GM19043 (cell line): ENCODE data around the gene ERAP2.

ENCODE experiments used
- ATAC-seq: cut with Tn5 transposase; IDR thresholded peaks from one replicate; pipeline ENCODE4 v1.9.1; 2021; ENCODE audit warnings: low read depth; ENCODE audit not compliant: unreplicated experiment

Gene ERAP2

DNA sequence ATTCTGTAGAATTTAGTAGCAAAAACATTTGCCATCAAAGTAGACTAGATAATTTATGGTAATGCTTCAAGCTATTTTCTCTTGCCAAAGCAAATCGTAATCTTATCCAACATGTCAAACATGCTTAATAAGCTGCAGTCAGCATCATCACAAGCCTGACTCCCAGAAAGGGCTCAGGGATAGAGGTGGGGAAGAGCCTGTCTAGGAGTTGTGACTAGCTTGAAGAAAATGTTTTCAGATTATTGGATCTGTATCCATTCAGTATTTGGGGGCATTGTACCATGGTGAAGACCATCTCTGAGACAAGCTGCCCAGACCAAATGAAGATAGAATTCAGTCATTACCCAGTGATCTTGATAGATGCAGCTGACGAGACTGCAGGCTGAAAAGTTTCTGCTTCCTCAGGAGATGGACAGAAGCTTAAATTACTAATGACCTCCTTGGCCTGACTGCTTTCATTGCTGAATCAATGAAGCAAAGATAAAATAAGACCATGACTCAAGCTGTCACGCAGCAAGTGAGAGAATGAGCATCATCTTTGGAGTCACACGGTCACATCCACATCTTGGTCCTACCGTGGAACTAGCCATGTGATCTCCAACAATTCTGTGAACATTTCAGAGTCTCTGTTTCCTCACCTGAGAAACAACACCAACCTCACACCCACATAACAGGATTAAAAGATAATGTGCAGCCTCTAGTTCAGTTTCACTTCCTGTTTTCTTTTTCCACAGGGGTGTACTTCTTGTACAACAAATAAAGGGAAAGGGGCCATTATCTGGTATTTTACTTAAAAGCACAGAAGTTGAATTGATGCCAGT, 9.4 kb downstream of the ERAP2 start:
- peak; percentile 90 for ATAC-seq

DNA sequence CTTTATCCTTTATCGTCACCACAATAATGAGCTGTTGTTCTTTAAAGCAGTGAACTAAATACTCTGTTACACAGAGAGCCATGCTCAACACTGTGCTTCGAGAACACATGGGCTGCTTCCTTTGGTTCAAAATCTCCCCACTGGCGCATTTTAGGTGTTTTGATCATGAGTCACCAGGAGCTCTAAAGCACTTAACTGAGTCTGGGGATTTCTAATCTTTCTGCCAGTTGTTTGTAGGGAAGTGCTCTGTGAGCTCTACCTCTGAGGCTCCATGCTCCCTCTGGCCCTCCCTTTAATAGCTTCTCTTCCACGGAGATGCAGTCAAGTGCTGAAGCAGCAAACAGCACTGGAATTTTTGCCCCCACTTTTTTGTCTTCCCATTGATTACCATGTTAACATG, 17.0 kb downstream of the ERAP2 start:
- no peak for ATAC-seq

DNA sequence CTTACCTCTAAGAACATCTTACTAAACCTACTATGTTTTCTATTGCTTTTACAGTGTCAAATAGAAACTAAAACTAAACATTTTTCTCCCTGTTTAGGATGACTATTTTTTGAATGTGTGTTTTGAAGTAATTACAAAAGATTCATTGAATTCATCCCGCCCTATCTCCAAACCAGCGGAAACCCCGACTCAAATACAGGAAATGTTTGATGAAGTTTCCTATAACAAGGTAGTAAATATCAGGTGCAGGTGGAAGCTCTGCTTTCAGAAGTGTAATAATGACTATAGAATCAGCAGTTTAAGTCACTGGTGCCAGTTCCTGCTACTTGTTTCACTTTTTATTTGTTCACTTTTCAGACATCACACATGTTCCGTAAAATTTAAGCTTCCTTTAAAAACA, 20.0 kb downstream of the ERAP2 start:
- peak; percentile 85 for ATAC-seq

GRCh38 chr5:96896806-96897205, 20.5 kb downstream of the ERAP2 start:
- peak; percentile 92 for ATAC-seq

DNA sequence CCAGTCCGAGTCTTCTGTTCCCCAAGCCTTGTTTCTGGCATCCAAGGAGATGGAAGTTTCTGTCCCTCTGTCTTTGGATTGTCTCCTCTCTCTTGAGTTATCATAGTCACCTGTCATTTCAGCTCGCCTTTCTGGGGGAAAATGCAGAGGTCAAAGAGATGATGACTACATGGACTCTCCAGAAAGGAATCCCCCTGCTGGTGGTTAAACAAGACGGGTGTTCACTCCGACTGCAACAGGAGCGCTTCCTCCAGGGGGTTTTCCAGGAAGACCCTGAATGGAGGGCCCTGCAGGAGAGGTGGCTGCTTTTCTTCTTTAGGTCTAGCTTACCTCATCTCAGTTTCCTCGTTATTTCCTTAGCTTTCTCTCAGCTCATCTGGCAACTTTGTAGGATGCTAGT, 25.1 kb downstream of the ERAP2 start:
- no peak for ATAC-seq

DNA sequence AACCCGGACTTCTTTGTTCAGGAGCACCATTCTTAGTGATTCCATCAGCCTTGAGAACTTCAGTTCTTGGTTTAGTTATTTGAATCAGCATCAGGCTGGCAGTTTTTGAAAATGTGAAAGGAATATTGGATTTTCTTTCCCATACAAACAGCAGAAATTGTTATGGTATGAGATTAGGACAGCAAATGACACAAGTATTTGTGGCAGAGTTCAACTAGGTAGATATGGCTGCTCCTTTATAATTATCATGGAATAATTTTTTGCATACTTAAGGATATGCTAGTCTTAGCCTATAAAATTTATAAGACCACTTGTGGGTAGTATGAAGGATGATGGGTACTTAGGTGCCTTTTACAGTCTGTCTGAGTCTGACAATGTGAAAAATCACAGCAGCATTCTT, 25.5 kb downstream of the ERAP2 start:
- no peak for ATAC-seq

DNA sequence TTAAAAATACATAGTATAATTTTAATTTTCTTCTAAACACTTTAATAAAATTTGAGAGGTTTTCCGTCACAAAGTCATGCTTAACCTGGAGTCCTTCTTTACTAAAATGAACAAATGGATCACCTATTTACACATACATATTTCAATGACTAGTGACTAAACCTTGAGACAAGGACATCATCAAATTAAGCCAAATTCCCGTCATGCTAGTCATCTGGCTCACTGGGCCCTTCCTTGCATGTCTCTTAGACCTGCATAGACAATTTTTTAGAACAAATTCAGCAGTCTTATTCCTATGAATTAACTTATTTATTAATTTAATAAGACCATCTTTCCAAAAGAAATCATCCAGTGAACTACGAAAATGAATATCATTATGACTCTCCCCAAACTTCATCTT, 26.6 kb downstream of the ERAP2 start:
- no peak for ATAC-seq

DNA sequence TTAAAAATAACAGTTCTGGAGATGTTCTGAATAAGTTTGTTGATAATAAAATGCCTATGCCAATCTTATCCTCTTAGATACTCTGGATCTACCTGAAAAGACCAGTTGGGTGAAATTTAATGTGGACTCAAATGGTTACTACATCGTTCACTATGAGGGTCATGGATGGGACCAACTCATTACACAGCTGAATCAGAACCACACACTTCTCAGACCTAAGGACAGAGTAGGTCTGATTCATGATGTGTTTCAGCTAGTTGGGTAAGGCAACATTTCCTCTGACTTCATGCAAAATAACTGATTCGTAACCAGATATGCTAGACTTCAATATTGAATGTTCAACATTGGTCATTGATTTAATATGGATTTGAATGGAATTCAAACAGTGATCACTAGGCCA, 27.0 kb downstream of the ERAP2 start:
- no peak for ATAC-seq

DNA sequence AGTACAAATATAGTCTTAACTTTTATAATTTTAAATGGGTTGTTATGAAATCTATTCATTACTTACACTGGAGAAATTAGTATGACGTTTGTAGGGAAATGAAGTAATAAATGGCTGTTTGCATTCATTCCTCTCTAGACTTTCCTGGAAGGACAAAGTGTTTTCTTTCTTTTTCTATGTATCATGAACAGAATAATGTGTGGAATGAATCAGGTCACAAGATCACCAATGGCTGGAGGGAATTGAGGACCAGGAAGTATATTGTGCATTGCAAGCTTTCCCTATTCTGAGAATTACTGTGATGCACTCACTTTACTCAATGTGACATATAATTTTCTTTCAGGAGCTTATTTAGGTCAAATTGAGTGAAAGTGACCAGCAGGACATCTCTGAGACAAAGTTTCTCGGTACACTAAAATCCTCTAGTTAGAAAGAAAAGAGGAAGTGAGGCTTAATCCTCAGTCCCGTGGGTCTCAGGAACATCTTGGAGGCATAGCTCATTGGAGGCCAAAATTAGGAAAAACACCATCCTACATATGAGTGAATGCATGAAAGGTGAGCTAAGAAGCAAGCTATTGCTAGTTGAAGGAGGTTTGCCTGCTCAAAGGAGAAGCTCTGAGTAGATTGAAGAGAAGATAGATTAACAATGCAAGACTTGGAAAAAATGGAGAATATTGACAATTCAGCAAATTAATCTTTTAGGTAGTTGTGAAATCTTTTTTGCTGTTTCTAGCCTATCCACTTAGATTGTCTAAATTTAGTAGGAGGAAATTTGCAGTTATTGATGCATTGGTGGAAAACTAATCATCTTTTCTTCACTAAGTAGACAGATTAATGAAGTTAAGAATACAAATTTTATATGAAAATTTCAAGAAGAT, 28.0 kb downstream of the ERAP2 start:
- no peak for ATAC-seq

GRCh38 chr5:96905864-96906263, 29.6 kb downstream of the ERAP2 start:
- ATAC-seq, result no peak

DNA sequence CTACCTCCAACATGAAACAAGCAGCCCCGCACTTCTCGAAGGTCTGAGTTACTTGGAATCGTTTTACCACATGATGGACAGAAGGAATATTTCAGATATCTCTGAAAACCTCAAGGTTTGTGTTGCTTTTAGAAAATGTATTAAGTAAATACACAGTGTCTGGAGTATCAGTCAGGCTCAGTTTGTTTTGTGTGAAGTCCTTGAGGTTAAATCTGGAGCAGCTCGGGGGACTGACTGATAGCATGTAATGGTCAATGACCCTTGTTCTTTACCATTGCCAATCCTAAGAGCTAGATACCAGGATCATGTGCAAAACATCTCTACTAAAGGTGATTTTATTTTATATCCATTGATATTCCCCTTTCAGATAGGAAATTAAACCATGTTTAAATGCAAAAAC, 32.7 kb downstream of the ERAP2 start:
- ATAC-seq, result no peak

DNA sequence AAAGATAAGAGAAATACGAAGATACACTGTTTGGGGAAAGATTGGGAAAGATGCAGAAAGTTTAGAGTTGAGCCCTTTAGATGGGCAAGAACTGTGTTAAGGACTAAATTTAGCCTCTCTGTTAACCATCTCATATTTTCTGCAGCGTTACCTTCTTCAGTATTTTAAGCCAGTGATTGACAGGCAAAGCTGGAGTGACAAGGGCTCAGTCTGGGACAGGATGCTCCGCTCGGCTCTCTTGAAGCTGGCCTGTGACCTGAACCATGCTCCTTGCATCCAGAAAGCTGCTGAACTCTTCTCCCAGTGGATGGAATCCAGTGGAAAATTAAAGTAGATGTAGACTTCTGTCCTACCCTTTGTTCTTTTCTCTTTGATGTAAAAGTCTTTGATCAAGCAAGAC, 33.1 kb downstream of the ERAP2 start:
- no peak for ATAC-seq

DNA sequence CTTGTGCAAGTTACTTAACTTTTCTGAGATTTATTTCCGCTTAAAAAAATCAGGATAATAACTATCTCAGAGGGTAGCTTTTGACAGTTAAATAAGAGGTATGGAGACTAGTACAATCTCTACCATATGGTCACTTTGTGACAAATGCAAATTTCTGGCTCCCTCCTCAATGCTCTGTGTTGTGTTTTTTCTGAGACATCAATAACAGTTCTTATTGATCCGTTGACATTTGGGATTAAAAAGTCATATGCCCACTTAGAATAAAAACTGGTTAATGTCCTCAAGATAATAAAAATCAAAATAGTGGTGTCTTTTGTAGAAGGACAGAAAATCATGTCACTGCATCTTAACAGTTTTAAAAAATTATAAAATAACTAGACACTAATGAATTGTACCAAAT, 34.8 kb downstream of the ERAP2 start:
- ATAC-seq, result no peak

GRCh38 chr5:96913233-96913632, 36.9 kb downstream of the ERAP2 start:
- ATAC-seq, result no peak

DNA sequence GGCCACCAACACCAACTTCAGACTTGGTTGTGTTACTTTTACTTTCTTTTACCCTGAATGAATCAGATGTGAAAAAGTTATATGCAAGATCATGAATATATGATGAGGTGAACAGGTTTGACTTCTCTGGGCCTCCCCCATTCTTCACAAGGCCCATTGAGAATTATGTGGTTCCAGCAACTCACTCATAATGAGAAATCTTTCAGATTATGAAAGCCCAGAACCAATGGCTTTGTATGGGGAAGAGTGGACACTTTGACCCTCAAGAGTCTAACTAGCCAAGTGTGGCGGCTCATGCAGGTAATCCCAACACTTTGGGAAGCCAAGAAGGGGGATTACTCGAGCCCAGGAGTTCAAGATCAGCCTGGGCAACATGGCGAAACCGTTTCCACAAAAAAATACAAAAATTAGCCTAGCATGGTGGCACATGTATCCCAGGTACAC, 43.5 kb downstream of the ERAP2 start:
- ATAC-seq, result peak; percentile 55

DNA sequence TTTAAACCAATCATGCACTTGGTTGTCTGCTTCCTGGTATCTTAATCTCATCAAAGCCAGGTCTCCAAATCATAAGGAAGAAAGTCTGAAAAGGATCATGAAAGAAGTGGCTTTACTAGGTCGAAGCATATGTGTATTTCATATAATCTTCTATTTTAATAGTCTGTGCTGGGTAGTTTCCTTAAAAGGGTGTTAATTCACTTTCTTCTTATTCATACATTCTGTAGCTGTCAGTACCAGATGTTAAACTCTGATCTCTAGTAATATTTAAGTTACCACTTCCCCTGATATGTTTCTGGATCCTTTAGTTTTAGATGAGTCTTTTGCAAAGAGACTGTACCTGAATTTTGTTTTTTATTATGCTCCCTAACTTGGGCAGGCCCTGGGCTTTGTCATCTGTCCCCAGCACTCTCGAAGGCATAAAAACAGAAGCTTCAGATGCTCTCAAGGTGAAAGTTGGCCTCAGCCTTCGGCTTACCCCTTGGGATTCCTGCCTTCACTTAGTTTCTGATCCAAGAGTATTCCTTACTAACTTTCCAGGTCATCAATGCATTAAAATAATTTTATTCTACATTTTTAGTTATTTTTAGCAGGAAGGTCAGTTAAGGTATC, 44.5 kb downstream of the ERAP2 start:
- ATAC-seq, result no peak

GRCh38 chr5:96922499-96923244, 46.4 kb downstream of the ERAP2 start:
- no peak for ATAC-seq

GRCh38 chr5:96924016-96924443, 47.7 kb downstream of the ERAP2 start:
- ATAC-seq, result no peak

DNA sequence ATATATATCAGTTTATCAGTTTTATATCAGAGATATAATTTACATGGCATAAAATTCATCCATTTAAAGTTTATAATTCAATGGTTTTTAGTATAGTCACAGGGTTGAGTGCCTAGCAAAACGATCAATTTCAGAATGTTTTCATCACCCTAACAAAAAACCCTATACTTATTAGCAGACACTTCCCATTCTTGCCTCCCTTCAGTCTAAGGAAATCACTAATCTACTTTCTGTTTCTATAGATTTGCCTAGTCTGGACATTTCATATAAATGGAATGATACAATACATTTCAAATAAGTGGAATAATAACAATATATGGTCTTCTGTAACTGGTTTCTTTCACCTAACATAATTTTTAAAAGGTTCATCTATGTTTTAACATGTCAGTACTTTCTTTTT, 50.0 kb downstream of the ERAP2 start:
- ATAC-seq, result no peak

- ATAC-seq, result no peak
These were observed 50.7 kb downstream of the ERAP2 start for GRCh38 chr5:96927008-96927407.
